ENCODE results near the gene TMEM25.
"Not testable (repeated sequence)": the region's sequence is repeated elsewhere in the genome, so short reads cannot be mapped to it uniquely, and the experiment has no call there.

The TMEM25 gene

DNA sequence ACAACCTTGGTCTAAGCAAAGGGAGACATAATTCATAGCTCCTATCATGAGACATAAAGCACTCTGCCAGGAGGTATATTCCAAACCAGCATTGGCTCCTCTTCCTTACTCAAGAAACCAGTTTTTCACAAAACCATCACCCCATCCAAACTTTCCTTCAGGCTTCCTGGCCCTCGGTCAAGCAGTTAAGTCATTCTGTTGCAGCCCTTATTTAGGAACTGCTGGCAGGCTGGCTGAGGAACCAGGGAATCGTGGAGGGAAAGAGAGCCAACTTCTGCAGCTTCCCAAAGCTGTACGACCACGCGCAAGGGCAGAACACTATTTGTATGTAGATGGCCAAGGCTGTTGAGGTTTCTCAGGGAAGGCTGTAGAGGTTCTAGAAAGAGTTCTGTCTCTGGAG, 34.1 kb downstream of the TMEM25 start:
- DNase-seq (ENCODE audit: low read depth), result no peak
- TF ChIP-seq CTCF (conservative IDR thresholded peaks at IDR 0.05; ENCODE audit: low read depth, low read length), result no peak
- no peak overlapping the region for H3K4me3 ChIP-seq (ENCODE audit: low read length)

DNA sequence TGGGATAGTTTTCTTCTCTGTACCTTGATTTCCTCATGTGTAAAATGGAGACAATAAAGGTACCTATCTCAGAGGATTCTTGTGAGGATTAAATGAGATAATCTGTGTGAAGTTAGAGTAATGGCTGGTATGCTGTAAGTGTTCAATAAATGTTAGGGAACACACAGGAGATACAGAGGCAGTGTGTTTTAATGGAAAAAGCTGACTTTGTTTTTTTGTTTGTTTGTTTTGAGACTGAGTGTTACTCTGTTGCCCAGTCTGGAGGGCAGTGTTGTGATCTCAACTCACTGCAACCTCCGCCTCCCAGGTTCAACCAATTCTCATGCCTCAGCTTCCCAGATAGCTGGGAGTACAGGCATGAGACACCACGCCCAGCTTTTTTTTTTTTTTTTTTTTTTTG, 38.7 kb downstream of the TMEM25 start:
- no peak overlapping the region for H3K4me3 ChIP-seq (ENCODE audit: low read length)
- TF ChIP-seq CTCF (conservative IDR thresholded peaks at IDR 0.05; ENCODE audit: low read depth, low read length), result no peak
- DNase-seq (ENCODE audit: low read depth), result no peak

GRCh38 chr11:118570787-118571186, 39.8 kb downstream of the TMEM25 start:
- DNase-seq (ENCODE audit: low read depth), result no peak
- no peak for TF ChIP-seq CTCF (conservative IDR thresholded peaks at IDR 0.05; ENCODE audit: low read depth, low read length)
- no peak overlapping the region for H3K4me3 ChIP-seq (ENCODE audit: low read length)

- peak overlapping the region; percentile 94 for H3K4me3 ChIP-seq (ENCODE audit: low read length)
- not testable (repeated sequence) for DNase-seq (ENCODE audit: low read depth)
Measured at GRCh38 chr11:118571701-118572060, 40.7 kb downstream of the TMEM25 start.

- TF ChIP-seq CTCF (conservative IDR thresholded peaks at IDR 0.05; ENCODE audit: low read depth, low read length), result no peak
- H3K4me3 ChIP-seq (ENCODE audit: low read length), result peak within 1 kb of the TSS; percentile 94
- DNase-seq (ENCODE audit: low read depth), result no peak
Measured at GRCh38 chr11:118572061-118572980, 41.3 kb downstream of the TMEM25 start, which contains the start of gene ARCN1. Gene ARCN1, plus strand, starts transcription at chr11:118572409. Its CDS starts 139 bp downstream, at chr11:118572548.

- DNase-seq (ENCODE audit: low read depth), result no peak
- no peak for TF ChIP-seq CTCF (conservative IDR thresholded peaks at IDR 0.05; ENCODE audit: low read depth, low read length)
- H3K4me3 ChIP-seq (ENCODE audit: low read length), result peak overlapping the region; percentile 94
Measured at GRCh38 chr11:118572981-118573550, 42.1 kb downstream of the TMEM25 start.

- TF ChIP-seq CTCF (conservative IDR thresholded peaks at IDR 0.05; ENCODE audit: low read depth, low read length), result no peak
- H3K4me3 ChIP-seq (ENCODE audit: low read length), result no peak overlapping the region
- DNase-seq (ENCODE audit: low read depth), result no peak
Measured at GRCh38 chr11:118574636-118575035, 43.6 kb downstream of the TMEM25 start.

DNA sequence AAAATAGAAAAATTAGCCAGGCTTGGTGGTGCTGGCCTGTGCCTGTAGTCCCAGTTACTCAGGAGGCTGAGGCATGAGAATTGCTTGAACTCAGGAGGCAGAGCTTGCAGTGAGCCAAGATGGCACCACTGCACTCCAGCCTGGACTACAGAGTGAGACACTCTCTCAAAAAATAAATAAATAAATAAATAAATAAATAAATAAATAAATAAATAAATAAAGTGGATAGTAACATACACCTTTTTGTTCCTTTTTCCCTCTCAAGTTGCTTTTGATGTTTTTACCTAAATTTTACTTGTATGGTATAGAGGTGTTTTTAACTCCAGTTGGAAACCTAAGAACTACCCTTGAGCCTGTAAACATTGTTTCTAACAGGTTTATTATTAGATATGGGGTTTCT, 47.0 kb downstream of the TMEM25 start:
- not testable (repeated sequence) for H3K4me3 ChIP-seq (ENCODE audit: low read length); DNase-seq (ENCODE audit: low read depth)

All from retinal pigment epithelial cell (primary cell).